OCI-LY3 (cell line): ENCODE measurements around the gene USP32.

Experiments
- EZH2phosphoT487 ChIP-seq: fragments of 200-600 bp; shearing (Covaris generic); IDR thresholded peaks from 2 replicates; pipeline ENCODE4 v1.6.1; 2018; ENCODE audit warnings: antibody characterized with exemption, mixed run types, low read depth
- TF ChIP-seq, protein P1 (sequence below): fragments of 200-600, 300-600 bp; sonication (generic); IDR thresholded peaks from 2 replicates; pipeline ENCODE4 v1.5.1; 2014; ENCODE audit warnings: antibody characterized with exemption, low read length, low read depth

DNA sequence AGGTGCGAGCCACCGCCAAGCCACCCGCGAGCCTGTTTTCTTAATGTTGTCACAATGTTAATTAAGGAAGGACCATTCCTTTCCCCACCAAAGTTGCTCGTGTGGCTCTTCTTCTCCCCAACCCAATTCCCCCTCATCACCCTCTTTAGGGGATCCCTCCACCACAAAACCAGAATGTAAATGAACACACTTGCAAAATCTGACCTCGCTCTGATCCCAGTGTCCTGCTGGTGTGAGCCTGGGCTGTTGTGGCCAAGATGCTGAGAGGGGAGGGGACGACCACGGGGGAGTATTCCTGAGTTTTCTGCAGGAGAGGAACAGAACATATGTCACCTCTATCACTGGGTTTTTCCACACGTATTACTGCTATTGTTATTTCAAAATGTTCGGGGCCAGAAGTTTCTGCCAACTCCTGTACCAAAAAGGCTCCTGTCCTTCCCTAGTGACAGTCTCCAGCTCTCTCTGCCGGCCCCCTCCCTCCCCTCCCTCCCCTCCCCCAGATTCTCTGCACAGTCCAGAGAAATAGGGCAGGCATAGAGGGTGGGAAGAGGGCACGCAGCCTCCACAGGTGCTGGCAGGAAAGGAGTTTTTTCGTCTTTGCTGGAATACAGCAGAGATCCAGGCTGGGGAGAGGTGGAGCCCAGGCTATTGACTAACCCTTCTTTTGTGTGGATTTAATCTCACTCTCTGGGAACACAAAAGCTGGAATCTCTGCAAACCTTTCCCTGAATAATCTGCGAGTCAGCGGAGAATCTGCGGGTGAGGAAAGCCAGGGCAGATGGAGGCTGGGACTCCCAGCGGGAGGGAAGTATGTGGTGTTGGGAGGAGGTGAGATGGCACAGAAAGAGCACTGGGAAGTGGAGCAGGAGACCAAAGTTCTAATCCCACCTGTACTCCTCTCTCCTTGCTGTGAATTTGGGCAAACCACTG, 246.7 kb downstream of the USP32 start:
- TF ChIP-seq, protein P1, sequence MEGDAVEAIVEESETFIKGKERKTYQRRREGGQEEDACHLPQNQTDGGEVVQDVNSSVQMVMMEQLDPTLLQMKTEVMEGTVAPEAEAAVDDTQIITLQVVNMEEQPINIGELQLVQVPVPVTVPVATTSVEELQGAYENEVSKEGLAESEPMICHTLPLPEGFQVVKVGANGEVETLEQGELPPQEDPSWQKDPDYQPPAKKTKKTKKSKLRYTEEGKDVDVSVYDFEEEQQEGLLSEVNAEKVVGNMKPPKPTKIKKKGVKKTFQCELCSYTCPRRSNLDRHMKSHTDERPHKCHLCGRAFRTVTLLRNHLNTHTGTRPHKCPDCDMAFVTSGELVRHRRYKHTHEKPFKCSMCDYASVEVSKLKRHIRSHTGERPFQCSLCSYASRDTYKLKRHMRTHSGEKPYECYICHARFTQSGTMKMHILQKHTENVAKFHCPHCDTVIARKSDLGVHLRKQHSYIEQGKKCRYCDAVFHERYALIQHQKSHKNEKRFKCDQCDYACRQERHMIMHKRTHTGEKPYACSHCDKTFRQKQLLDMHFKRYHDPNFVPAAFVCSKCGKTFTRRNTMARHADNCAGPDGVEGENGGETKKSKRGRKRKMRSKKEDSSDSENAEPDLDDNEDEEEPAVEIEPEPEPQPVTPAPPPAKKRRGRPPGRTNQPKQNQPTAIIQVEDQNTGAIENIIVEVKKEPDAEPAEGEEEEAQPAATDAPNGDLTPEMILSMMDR: no peak
- no peak for TF ChIP-seq EZH2phosphoT487
